Spleen (tissue), 11 donors: ENCODE measurements around the gene CBX3. TPM values are rescaled to one million over a fixed set of nuclear protein-coding genes. Genes with fewer than 3 reads are reported as not detected.

Experiments used
- DNase-seq: peaks from one replicate; pipeline ENCODE4 v3.0.0-alpha.2; 2020
- H3K27ac ChIP-seq, 8 donors: fragments of 200-600 bp; sonication (generic) in 7 of 8; 1 replicate in 4 of 8; 2 replicates in 4 of 8; pipeline versions ENCODE4 v1.5.0 to v1.8.0; 2016 to 2021; ENCODE audit warnings: inconsistent platforms in 4 of 8, mild to moderate bottlenecking in 4 of 8, moderate library complexity in 1 of 8
- H3K27me3 ChIP-seq, 7 donors: fragments of 200-600 bp; sonication (generic) in 6 of 7; replicated peaks in 1 of 7; 1 replicate in 4 of 7; 2 replicates in 3 of 7; pipeline versions ENCODE4 v1.5.0 to v1.8.0; 2016 to 2021; ENCODE audit warnings: inconsistent platforms in 3 of 7, mild to moderate bottlenecking in 1 of 7
- H3K36me3 ChIP-seq, 6 donors: fragments of 200-600 bp; sonication (generic) in 5 of 6; 1 replicate in 4 of 6; 2 replicates in 2 of 6; pipeline versions ENCODE4 v1.5.0 to v1.8.0; 2016 to 2021; ENCODE audit warnings: inconsistent platforms in 2 of 6
- H3K4me1 ChIP-seq, 6 donors: fragments of 200-600 bp; sonication (generic) in 5 of 6; 1 replicate in 3 of 6; 2 replicates in 3 of 6; pipeline versions ENCODE4 v1.5.0 to v1.8.0; 2016 to 2021; ENCODE audit warnings: inconsistent platforms in 3 of 6
- H3K4me3 ChIP-seq, 8 donors: fragments of 200-600 bp; sonication (generic) in 7 of 8; 1 replicate in 4 of 8; 2 replicates in 4 of 8; pipeline versions ENCODE4 v1.5.0 to v1.8.0; 2016 to 2021; ENCODE audit warnings: inconsistent platforms in 4 of 8, mild to moderate bottlenecking in 4 of 8, moderate library complexity in 2 of 8
- H3K9me3 ChIP-seq, 8 donors: fragments of 200-600 bp; sonication (generic) in 7 of 8; 1 replicate in 4 of 8; 2 replicates in 4 of 8; pipeline versions ENCODE4 v1.5.0 to v1.8.0; 2016 to 2021; ENCODE audit warnings: inconsistent platforms in 4 of 8
- POLR2A ChIP-seq, 3 donors: fragments of 450-650 bp; IDR thresholded peaks; one replicate each; pipeline ENCODE4 v1.5.1; 2017; ENCODE audit warnings: antibody characterized with exemption in 3 of 3, mild to moderate bottlenecking in 1 of 3
- POLR2AphosphoS5 ChIP-seq, 3 donors: sonication (generic); formaldehyde crosslinking; IDR thresholded peaks; one replicate each; pipeline ENCODE4 v1.5.1; 2017; ENCODE audit warnings: antibody characterized with exemption in 3 of 3
- WGBS, 5 donors: extraction: QIAGEN DNeasy Blood & Tissue Kit in 3 of 5; methylation state at CpG; one replicate each; pipeline versions ENCODE4 v1.1.5 to v1.1.7; 2013 to 2018; 5-methylcytosine and 5-hydroxymethylcytosine counted together
- intact Hi-C: fragments of 100-400 bp; cut with DNase I; formaldehyde crosslinking; loops from one replicate; pipeline ENCODE4 v1.15.0; 2023; ENCODE audit warnings: low total_unique reads
- polyA plus RNA-seq, 3 donors: library from polyadenylated mRNA; stranded (reverse); fragments of 200-250 nt; gene quantifications; one replicate each; pipeline ENCODE4 v1.2.1, GENCODE V29; 2013
- total RNA-seq, 7 donors: library from RNA; depleted of rRNA in 3 of 7; stranded (reverse); fragments of >200 nt in 3 of 7; fragmentation: NEBNext Ultra II Directional in 4 of 7; extraction: Animal tissue kit (Norgen Biotek cat#: 25700) in 4 of 7; gene quantifications; one replicate each; pipeline versions ENCODE4 v1.1.0 to v1.2.1, GENCODE V29; 2016 to 2021
- TF ChIP-seq, protein P1 (sequence below), 11 experiments: fragments of 200-600 bp in 7 of 11; fragments of 450-650 bp in 4 of 11; sonication (generic) in 4 of 11; IDR thresholded peaks in 8 of 11; conservative IDR thresholded peaks in 3 of 11; 1 replicate in 7 of 11; 2 replicates in 4 of 11; pipeline versions ENCODE4 v1.4.0 to v1.8.0; 2016 to 2021; ENCODE audit warnings: antibody characterized with exemption in 11 of 11, inconsistent platforms in 4 of 11, mild to moderate bottlenecking in 1 of 11
- donor health status: healthy with polysubstance abuse.
- donor health status: DM: no; HTN: no; CAD: no; lungs with moderate emphysema.
- donor health status: DM: no; HTN: no; CAD: no.
- donor health status: Bipolar disorder and iron deficiency.
- donor health status: healthy.
- donor health status: DM: no; HTN: no; CAD: no.
- donor health status: DM: yes; HTN: yes; CAD: no.

The CBX3 gene
- total and polyA plus RNA-seq, 10 donors: 87.3 to 146 (median 109) TPM

DNA sequence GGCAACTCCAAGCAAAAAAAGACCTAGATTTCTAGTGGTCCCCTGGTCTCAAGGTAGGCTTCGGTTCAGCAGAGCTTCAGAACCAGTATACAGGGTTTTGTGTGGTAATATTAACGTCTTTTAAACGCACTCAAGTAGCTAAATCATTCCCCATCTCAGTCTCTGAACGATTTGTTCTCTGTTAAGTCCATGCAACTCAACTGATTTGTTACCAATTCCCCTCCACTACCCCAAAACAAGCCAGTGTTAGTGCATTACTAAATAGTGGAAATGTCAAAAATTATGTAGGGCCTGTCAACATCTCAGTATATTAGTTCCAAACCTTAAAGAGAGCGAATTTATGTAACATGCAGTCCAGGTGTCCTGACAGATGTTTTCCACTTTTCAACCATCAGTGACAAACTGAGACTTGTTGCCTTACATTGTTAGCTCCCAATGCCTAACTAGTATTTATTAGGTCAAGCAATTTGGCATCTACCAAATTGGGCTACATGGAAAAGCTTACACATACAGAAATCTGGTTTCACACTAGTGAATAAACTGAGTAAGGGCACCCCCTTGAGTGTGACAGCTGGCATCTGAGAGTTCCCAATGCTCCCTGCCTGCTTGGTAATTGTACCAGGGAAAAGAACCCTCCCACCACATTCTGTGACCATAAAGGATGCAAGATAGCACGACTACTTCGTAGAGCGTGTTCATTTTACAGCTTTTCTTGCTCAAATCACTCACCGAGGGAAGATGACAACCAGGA lies 13.2 kb upstream of the CBX3 start:
- H3K27ac ChIP-seq: peak overlapping the region in 1 of 8 donors; percentile 39
- H3K36me3 ChIP-seq: peaks cover 2 to 92% (median 59%) of the 10 kb centered on the region in 6 donors
- no peaks in the 10 kb centered on the region for H3K9me3 ChIP-seq
- H3K4me3 ChIP-seq: no peak overlapping the region
- intact Hi-C loops: no loop called here
- H3K27me3 ChIP-seq: no peaks in the 10 kb centered on the region
- no peak for DNase-seq
- peaks cover 22 to 93% (median 68%) of the 10 kb centered on the region in 6 donors for H3K4me1 ChIP-seq
- TF ChIP-seq POLR2A (IDR thresholded peaks at IDR 0.05) (no peak), POLR2AphosphoS5 (IDR thresholded peaks at IDR 0.05) (peak in 1 of 3 donors; percentile 71)
- 86 to 94% (median 91%) methylated on average over 9 of the region's 9 CpGs for WGBS, 5 donors

DNA sequence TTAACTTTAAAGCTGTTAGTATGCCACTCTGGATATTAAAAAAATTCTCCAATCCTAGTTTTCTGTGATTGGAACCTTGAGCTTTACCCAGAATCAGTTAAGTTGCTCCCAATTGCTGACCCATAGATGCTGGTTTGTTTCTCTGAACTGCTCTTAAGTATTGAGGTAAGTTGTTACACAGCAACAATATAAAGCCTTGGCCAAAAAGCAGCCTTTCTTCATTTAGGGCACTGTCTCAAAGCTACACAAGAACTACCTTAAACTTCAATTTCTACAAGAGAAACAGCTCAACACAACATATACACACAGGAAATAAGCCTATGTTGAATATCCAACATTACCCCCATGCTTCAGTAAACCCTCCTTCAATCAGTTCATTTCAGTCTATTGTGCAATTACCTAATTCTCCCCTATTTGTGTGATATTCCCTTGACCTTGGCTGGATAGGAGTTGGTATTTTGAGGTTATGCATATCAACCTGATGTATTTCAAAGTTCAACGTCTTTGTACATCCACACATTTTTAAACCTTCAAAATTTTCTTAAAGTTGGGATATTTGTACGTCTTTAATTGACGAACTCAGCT lies 12.5 kb upstream of the CBX3 start:
- no peaks in the 10 kb centered on the region for H3K27me3 ChIP-seq
- H3K4me3 ChIP-seq: no peak overlapping the region
- TF ChIP-seq, protein P1, sequence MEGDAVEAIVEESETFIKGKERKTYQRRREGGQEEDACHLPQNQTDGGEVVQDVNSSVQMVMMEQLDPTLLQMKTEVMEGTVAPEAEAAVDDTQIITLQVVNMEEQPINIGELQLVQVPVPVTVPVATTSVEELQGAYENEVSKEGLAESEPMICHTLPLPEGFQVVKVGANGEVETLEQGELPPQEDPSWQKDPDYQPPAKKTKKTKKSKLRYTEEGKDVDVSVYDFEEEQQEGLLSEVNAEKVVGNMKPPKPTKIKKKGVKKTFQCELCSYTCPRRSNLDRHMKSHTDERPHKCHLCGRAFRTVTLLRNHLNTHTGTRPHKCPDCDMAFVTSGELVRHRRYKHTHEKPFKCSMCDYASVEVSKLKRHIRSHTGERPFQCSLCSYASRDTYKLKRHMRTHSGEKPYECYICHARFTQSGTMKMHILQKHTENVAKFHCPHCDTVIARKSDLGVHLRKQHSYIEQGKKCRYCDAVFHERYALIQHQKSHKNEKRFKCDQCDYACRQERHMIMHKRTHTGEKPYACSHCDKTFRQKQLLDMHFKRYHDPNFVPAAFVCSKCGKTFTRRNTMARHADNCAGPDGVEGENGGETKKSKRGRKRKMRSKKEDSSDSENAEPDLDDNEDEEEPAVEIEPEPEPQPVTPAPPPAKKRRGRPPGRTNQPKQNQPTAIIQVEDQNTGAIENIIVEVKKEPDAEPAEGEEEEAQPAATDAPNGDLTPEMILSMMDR (IDR thresholded peaks at IDR 0.05 in 8 of 11, conservative IDR thresholded peaks at IDR 0.05 in 3 of 11): no peak
- TF ChIP-seq POLR2A (IDR thresholded peaks at IDR 0.05) (no peak), POLR2AphosphoS5 (IDR thresholded peaks at IDR 0.05) (no peak)
- peaks cover 29 to 93% (median 74%) of the 10 kb centered on the region in 6 donors for H3K4me1 ChIP-seq
- 89 to 96% (median 91%) methylated on average over 3 of the region's 3 CpGs for WGBS, 5 donors
- DNase-seq: no peak
- H3K36me3 ChIP-seq: peaks cover 2 to 98% (median 66%) of the 10 kb centered on the region in 6 donors
- H3K9me3 ChIP-seq: no peaks in the 10 kb centered on the region
- peak overlapping the region in 1 of 8 donors; percentile 39 for H3K27ac ChIP-seq
- intact Hi-C loops: no loop called here

DNA sequence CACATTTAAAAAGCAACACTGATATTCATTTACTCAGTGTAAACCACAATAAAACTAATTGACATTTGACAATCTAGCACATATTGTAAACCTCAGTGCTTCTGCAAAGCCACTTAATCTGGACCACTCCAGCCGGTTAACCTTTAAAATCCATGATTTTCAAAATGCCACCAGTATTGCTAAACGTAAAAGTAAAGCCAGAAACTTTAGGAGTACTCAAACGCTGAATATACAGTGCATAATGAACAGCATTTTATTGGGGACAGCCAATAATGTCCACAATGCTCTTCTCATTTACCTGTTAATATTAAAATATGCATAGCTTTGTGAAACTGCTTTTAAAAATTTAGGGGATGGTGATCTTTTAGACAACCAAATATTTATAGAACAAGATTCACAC lies 11.8 kb upstream of the CBX3 start:
- no peak overlapping the region for H3K27ac ChIP-seq
- H3K36me3 ChIP-seq: peaks cover 2 to 98% (median 71%) of the 10 kb centered on the region in 6 donors
- no peaks in the 10 kb centered on the region for H3K9me3 ChIP-seq
- TF ChIP-seq POLR2A (IDR thresholded peaks at IDR 0.05): no peak
- TF ChIP-seq POLR2AphosphoS5 (IDR thresholded peaks at IDR 0.05): no peak
- TF ChIP-seq, protein P1 (IDR thresholded peaks at IDR 0.05 in 8 of 11, conservative IDR thresholded peaks at IDR 0.05 in 3 of 11): no peak
- WGBS, 5 donors: 83 to 90% (median 88%) methylated on average over 3 of the region's 3 CpGs
- DNase-seq: no peak
- H3K4me3 ChIP-seq: no peak overlapping the region
- no peaks in the 10 kb centered on the region for H3K27me3 ChIP-seq
- intact Hi-C loops: loop anchor here (10.0 kb wide), 1 partner anchor 95 kb away; no protein-coding TSS in a partner anchor
- H3K4me1 ChIP-seq: peaks cover 35 to 99% (median 81%) of the 10 kb centered on the region in 6 donors

DNA sequence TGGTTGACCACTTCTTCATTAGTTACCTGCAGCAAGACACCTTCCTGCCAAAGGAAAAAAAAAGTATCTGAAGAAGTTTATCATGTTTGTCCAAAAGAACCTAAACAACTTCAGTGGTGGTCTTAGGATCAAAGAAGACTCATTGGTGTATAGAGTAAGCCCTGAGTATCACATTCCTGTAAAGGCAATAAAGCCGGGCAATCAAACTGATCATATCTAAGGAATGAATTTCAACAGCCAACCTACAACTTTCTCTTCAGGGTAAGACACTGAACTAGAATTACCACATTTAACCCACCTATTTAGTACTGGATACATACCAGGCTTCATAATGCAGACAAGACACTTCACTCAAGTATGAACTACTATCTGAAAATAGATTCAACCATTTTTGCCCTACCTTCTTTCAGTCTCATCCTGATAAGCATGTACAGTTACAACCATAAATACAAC lies 11.1 kb upstream of the CBX3 start:
- Histone ChIP-seq H3K4me1 (peaks cover 41 to 100% (median 85%) of the 10 kb centered on the region in 6 donors), H3K36me3 (peaks cover 2 to 98% (median 75%) of the 10 kb centered on the region in 6 donors), H3K27ac (peak overlapping the region in 1 of 8 donors; percentile 19), H3K4me3 (no peak overlapping the region), H3K9me3 (no peaks in the 10 kb centered on the region), H3K27me3 (no peaks in the 10 kb centered on the region)
- TF ChIP-seq POLR2AphosphoS5 (IDR thresholded peaks at IDR 0.05) (no peak), POLR2A (IDR thresholded peaks at IDR 0.05) (no peak)
- TF ChIP-seq, protein P1 (IDR thresholded peaks at IDR 0.05 in 8 of 11, conservative IDR thresholded peaks at IDR 0.05 in 3 of 11): no peak
- intact Hi-C loops: loop anchor here (10.0 kb wide), 1 partner anchor 96 kb away; no protein-coding TSS in a partner anchor
- DNase-seq: no peak
- WGBS, 5 donors: 87 to 100% (median 96%) methylated on average over 1 of the region's 1 CpG
